GM19023 (cell line): ENCODE results near the gene AACS.
"Not testable (repeated sequence)": the region's sequence is repeated elsewhere in the genome, so short reads cannot be mapped to it uniquely, and the experiment has no call there.

ENCODE experiments used
- ATAC-seq: cut with Tn5 transposase; IDR thresholded peaks from one replicate; pipeline ENCODE4 v1.9.1; 2021; ENCODE audit warnings: mild to moderate bottlenecking, moderate library complexity; ENCODE audit not compliant: unreplicated experiment

The AACS gene

DNA sequence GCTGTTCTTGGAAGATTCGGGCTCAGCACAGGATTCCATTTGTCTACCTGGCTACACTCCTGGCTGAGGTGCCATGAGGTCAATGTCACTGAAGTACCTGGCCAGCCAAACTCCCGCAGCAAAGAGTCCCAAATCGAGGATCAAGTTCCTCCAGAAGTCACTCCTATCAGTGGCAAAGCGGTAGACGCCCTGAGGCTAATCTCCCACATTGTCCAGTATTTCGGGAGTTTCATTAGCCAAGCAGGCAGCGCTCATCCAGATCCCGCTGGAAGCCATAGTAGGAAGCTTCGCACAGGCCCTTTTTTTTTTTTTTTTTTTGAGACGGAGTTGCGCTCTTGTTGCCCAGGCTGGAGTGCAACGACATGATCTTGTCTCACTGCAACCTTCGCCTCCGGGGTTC lies 8.9 kb upstream of the AACS start:
- ATAC-seq, result no peak

DNA sequence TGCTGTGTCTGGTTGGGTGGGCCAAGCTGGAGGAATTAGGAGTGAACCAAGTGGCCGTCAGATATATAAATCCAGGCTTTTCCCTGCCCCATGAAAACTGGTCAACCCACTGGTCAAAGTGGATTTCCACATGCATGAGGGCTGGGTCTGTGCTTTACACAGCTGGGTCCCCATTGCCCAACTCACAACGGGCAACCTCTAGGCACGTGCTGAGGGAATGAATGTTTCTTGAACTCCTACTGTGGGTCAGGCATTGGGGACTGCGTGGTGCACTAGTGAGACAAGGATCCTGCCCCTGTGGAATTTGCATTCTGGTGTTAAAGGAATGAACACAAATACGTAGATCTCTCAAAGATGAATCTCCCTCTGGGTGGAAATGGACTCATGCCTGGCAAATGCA lies 7.5 kb upstream of the AACS start:
- no peak for ATAC-seq

DNA sequence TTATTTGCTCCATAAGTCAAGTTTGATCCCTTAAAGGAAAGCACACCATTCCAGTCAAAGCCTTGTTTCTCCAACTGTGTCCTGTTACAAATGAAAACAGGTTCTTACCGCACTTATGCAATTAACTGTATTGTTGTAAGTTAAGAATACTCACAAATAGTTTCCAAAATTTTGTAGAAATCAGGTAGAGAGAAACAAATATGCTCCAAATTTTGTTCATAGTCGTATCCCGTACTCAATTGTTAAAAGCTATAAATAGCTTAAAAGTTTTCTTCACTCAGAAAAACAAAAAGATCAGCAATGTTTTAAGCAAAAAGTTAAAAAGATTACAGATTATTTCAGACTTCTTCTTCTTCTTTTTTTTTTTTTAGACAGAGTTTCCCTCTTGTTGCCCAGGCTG lies 4.0 kb upstream of the AACS start:
- ATAC-seq, result no peak

DNA sequence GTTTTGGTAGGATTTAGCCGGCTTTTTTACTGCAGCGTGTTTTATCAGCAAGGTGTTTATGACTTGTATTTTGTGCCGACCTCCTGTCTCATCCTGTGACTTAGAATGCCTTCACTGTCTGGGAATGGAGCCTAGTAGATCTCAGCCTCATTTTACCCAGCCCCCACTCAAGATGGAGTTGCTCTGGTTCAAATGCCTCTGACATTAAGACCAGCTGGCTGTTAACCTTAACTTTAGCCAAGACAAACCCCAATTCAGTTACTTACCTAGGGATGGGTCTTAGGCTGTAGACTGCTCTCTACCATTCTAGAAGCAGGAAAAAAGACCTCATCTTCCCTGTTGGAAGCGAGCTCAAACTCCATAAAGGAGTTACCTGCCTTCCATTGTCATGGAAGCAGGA lies 1.7 kb upstream of the AACS start:
- ATAC-seq, result not testable (repeated sequence)

DNA sequence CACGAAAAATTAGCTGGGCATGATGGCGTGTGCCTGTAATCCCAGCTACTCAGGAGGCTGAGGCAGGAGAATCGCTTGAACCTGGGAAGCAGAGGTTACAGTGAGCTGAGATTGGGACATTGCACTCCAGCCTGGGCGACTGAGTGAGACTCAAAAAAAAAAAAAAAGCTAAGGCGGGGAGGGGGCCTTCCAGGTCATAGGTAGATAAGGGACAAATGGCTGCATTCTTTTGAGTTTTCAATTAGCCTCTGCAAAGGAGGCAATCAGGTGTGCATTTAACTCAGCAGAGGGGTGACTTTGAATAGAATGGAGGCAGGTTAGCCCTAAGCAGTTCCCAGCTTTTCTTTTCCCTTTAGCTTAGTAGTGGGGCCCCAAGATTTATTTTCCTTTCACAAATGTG lies 743 bp upstream of the AACS start:
- no peak for ATAC-seq

DNA sequence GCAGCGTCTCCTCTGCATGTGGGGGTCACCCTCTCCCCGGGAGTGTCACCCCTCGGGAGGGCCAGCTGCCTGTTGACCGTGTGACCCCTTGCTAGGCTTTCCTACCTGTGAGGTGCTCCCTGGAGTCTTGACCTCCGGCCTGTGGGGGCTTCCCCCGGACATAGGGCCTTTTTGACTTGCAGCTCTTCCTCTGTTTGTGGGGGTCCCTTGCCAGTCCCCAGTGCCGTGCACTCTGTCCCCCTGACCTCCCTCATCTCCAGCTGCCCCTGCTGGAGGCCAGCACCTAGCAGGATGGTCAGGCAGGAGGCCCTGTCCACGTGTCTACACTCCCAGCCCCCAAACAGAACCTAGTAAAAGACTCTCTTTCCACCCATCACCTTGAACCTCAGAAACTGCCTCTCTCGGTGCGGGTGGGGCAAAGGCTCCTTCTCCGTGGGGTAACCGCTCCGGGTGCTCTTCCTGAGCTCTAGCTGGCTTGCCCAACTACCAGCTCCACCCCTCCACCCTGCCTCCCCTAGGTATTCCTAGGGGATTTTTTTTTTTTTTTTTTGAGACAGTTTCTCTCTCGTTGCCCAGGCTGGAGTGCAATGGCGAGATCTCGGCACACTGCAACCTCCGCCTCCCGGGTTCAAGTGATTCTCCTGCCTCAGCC lies 810 bp downstream of the AACS start:
- ATAC-seq, result no peak

DNA sequence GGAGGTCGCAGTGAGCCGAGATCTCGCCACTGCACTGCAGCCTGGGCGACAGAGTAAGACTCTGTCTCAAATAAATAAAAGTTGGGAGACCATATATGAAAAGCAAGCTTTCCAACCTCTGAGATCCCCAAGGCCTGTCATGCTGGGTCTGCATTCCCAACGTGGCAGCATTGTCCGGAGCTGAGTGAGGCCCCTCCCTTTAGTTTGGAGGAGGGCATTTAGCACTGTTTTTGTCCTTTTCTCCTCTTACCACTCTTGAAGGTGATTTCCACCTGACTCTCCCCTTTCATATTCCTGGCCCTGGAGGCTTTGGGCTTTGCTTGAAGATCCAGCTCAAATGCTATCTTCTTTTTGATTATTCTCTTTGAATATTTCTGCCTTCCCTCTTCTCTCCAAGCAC lies 3.2 kb downstream of the AACS start:
- ATAC-seq, result no peak

DNA sequence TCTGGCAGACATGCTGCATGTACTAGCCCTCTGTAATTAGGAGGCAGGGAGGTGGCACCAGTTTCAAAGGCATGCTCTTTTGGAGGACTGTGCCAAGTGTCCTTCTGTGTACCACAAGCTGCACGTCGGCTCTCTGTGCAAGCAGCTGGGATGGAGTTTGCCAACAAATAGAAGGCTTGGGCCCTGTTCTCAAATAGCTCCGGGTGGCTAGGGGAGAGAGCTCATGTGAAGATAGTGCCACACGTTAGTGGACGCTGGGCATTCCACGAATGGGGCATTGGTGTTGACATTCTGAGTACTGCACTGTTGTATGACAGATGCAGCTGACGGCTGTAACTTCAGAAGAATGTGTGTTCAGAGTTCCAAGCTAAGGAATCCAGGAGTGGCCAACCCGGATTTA lies 4.4 kb downstream of the AACS start:
- no peak for ATAC-seq

DNA sequence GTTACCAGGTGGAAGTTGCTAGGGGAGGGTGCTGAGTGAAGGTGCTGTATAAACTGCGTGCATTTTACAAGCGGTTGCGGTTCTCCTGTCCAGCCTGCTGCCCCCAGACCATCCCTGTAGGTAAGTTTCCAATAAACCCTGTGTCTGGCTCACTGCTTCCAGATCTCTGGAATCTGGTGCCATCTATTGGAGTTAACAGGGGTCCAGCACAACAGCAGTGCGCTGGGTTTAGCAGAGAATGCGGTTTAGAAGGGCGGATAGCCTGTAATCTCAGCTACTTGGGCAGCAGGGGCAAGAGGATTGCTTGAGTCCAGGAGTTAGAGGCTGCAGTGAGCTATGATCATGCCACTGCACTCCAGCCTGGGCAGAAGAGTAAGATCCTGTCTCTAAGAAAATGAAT lies 4.9 kb downstream of the AACS start:
- ATAC-seq, result no peak

DNA sequence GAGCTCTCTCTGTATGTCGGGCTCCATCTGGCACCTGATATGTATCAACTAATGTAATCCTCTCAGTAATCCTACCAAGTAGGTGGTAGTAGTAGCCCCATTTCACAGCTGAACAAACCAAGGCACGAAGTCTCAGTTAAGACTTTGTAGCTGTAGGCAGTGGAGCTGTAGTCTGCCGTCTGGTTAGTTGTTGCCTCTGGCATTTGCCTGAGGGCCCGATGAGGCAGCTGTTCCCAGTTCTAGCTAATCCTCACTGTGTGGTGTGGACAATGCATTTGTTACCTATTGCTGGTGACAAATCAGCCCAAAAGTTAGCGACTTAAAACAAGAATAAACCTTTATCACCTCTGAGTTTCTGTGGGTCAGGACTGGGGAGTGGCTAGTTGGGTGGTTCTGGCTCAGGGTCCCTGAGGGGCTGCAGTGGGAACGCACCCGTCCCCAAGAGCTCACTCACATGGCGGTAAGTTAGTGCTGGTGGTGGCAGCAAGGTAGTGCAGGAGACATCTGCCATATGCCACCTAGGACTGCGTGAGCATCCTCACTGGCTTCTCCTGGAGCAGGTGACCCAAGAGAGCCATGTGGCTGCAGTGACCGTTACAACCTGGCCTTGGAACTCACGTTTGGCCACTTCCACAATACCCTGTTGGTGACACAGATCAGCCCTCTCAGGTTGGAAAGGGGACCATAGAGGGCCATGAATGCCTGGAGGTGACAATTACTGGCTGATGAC lies 5.6 kb downstream of the AACS start:
- ATAC-seq, result no peak

DNA sequence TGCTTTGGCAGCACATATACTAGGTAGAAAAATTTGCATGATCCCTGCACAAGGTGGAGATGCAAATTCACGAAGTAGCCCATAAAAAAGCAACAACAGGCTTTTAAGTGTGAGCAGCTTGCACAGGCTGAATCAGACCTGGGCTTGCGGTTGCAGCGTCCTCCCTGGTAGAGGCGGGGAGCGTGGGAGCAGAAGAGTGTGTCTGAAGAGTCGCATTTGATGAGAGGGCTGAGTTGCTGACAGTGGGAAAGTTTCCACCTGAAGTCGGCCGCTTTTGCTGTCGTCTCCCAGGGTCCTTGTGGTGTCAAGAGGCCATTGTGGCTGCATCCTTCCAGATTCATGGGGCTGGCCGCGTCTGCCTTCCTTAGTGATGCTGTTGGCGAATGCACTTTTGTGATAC lies 6.2 kb downstream of the AACS start:
- ATAC-seq, result no peak

DNA sequence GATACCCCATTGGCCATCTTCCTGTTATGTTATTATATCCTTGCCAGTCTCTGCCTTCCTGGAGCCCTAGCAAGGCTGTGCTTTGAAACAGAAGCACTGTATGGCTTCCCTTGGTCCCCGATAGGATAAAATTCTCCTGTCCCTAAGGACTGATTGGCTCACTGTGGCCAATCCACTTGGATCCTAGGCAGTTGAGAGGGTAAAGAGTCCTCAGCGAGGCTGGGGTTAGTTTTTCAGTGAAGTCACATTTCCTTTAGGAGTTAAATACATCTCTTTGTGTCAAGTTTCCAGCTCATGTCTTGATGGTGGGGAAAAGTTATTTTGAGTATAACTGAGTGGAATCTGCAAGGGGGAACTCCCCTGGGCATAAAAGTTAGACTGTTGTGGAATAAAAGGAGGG lies 7.3 kb downstream of the AACS start:
- ATAC-seq, result no peak

DNA sequence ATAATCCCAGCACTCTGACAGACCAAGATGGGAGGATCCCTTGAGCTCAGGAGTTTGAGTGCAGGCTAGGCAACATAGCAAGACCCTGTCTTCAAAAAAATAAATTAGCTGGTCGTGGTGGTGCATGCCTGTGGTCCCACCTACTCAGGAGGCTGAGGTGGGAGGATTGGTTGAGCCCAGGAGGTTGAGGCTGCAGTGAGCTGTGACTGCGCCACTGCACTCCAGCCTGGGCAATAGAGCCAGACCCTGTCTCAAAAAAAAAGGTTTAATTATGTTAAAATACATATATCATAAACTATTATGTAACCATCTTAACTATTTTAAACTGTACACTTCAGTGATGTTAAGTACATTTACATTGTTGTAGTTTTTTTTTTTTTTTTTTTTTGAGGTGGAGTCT lies 9.1 kb downstream of the AACS start:
- not testable (repeated sequence) for ATAC-seq

DNA sequence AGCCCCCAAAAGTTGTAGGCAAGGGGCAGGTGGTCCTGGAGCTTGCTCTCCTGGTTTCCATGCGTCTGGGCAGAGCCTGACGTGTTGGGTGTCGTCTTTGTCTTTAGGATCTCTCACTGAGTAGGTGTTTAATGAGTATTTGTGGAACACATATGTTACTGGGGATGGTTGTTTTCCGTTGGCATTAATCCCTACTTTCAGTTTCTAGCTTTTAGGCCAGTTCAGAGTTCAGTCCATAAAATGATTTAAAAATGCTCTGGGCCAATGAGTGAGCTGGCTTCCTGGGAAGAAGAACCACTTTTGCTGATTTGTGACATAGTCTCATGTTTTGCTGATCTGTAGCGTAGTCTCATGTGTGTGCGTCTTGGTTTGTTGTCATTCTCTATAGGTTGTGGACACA lies 10.9 kb downstream of the AACS start:
- no peak for ATAC-seq

DNA sequence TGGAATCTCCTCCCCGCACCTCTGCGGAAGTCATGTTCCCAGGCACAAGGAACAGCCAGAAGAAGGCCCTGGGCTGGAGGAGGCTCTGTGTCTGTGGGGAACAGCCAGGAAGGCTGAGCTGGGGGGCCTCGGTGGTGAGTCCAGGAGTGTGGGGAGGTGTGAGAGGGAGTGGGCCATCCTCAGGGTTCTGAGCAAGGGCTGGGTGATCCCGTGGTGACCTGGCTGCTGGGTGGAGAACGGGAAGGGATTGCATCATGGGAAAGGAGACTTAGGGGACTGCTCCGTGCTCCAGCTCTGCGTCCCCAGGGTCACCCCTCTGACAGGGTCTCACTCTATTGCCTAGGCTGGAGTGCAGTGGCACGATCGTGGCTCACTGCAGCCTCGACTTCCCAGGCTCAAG lies 13.8 kb downstream of the AACS start:
- no peak for ATAC-seq

DNA sequence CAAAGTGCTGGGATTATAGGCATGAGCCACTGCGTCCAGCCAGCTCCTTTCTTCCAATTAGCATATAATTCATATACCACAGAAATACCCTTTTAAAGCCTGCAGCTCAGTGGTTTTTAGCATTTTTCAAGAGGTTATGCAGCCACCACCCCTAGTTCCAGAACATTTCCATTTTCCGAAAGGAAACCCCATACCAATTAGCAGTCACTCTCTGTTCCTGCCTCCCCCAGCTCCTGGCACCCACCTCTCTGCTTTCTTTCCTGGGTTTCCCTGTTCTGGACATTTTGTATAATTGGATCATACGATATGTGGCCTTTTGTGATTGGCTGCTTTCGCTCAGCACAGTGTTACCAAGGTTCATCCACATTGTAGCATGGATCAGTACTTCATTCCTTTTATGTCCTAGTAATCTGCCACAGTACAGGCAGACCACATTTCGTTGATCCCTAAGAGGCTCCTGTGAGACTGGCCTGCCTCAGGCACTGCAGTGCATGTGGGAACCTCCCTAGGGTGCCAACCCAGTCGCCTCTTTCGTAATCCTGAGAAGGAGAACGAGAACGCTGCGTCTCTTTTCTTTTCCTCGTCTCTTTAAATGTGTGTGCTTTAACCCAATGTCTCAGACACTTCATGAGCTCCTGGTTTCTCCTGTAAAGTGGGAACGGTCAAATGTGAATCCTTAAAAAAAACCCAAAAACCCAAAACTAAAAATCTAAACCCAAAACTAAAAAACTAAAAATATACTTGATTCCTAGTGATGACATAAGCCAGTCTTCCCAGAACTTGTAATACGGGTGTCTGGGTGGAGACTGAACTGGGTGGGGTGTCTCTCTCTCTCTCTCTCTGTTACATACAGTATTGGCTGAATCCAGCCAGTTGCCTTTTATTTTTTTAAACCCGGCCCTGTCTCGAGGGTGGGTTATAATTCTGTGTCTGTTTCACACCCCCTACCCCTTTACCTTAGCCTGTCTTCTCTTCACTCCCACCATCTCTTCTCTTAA lies 14.7 kb downstream of the AACS start:
- no peak for ATAC-seq

DNA sequence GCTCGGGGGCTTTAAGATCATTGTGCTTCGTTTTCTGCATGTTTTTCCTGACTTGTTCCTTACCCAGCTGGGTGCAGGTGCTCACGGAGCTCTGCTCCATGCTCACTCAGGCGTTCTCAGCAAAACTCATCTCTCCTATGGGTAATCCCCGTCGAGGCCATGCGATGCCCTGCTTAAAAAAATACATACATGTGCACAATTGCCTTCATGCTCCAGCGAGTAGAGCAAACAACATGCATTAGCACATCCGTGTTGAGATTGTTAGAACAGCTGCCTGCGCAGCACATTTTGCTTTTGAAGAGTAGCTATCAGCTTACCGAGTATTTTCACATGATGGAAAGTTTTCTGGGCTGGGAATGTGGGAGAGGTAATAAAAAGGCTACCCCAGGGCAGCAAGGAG lies 16.2 kb downstream of the AACS start:
- ATAC-seq, result no peak

DNA sequence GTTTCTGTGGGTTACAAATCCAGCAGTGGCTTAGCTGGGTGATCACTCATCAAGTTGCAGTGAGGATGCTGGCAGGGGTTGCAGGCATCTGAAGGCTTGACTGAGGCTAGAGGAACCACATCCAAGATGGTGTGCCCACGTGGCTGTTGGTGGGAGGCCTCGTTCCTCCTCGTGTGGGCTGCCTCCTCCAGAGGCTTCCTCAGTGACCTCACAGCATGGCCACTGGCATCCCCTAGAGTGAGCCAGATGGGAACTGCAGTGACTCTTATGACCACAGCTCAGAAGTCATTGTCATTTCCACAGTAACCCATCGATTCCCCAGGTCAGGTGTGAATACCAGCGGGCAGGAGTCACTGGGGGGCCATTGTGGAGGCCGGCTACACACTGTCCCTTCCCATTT lies 17.8 kb downstream of the AACS start:
- ATAC-seq, result no peak

DNA sequence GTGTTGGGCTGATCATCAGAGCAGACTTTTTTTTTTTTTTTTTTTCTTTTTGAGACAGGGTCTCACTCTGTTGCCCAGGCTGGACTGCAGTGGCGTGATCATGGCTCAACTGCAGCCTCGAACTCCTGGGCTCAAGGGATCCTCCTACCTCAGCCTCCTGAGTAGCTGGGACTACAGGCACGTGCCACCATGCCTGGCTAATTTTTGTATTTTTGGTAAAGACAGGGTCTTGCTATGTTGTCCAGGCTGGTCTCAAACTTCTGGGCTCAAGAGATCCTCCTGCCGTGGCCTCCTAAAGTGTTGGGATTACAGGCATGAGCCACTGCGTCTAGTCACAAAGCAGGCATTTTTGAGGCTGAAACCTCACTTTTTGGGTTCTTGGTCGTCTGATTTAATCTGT lies 23.0 kb downstream of the AACS start:
- not testable (repeated sequence) for ATAC-seq

DNA sequence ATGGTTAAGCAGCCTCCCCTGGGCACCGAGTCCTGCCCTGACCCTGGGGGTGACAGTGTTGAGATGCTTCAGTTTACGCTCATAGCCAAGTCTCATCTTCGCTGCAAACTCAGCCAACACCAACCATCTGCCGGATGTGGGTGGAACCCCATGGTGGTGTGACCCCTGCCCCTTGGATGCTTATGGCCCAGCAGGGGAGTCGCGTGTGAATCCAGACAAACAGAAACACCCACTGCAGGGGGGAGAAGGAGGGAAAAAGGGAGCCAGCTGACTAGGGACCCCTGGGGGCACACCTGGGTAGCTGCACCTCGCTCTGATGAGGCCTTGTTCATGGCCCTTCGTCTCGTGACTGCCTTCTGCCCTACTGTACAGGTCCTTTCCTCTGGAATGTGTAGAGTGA lies 23.8 kb downstream of the AACS start:
- no peak for ATAC-seq

DNA sequence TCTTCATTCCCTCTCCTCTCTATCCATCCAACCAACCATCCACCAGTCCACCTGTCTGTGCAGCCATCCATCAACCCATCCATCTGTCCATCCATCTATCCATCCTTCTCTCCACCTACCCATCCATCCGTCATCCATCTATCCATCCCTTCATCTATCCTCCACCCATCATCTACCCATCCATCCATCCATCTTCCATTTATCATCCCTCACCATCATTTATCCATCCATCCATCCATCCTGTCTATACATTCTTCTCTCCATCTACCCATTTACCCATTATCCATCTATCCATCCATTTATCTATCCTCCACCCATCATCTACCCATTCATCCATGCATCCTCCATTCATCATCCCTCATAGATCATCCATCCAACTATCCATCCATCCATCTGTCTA lies 24.4 kb downstream of the AACS start:
- no peak for ATAC-seq

DNA sequence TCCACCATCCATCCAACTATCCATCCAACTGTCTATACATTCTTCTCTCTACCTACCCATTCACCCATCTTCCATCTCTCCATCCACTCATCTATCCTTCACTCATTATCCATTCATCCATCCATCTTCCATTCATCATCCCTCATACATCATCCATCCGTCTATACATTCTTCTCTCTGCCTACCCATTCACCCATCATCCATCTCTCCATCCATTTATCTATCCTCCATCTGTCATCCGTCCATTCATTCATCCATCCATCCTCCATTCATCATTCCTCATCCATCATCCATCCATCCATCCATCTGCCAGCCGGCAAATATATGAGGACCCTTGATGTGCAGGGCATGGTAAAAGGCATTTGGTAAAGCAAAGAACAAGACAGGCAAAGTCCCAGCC lies 25.2 kb downstream of the AACS start:
- ATAC-seq, result no peak
